Measurements from ENCODE around the gene INO80B. TPM values are rescaled to one million over a fixed set of nuclear protein-coding genes. Genes with fewer than 3 reads are reported as not detected.

The INO80B gene
- total RNA-seq, 5 donors from 2014 or later (not counting 1 experiment from before 2014, with no cell fraction given), result 44.5 to 70.8 (median 68.4) TPM

- WGBS (ENCODE audit: insufficient coverage), result 100% methylated on average over 3 of the region's 5 CpGs
- H3K4me1 Mint-ChIP-seq, result peaks cover 26 to 33% (median 29%) of the 10 kb centered on the region in 3 donors
- Histone ChIP-seq H3K9me3 (no peaks in the 10 kb centered on the region), H3K27me3 (replicated peaks in 1 of 2; ENCODE audit: control insufficient read depth in 2 of 2, extremely low read depth in 1 of 2, insufficient read depth in 2 of 2, low read length in 1 of 2) (no peaks in the 10 kb centered on the region), H3K36me3 (ENCODE audit: control insufficient read depth in 2 of 2, extremely low read depth in 1 of 2, insufficient read depth in 1 of 2, low read length in 1 of 2) (peaks cover 0 to 20% of the 10 kb centered on the region in 2 donors), H3K27ac (ENCODE audit: low read length) (no peak overlapping the region), H3K4me1 (ENCODE audit: control insufficient read depth in 1 of 2, extremely low read depth in 1 of 2, insufficient read depth in 2 of 2, low read length in 2 of 2) (peaks cover 9 to 24% of the 10 kb centered on the region in 2 experiments), H3K4me3 (ENCODE audit: control insufficient read depth in 1 of 2, extremely low read depth in 1 of 2, low read length in 1 of 2) (no peak overlapping the region)
- CTCF ChIA-PET, result no interaction called here
- DNase-seq (no peak), ATAC-seq (replicated peaks in 1 of 4) (no peak)
- H3K27ac Mint-ChIP-seq, result no peak overlapping the region
- H3K9me3 Mint-ChIP-seq, result no peaks in the 10 kb centered on the region
- POLR2A ChIA-PET, result no interaction called here
- peaks cover 11% of the 10 kb centered on the region for H3K36me3 Mint-ChIP-seq
- peak overlapping the region in 1 of 3 donors; percentile 13 for H3K4me3 Mint-ChIP-seq
- H3K27me3 Mint-ChIP-seq, result no peaks in the 10 kb centered on the region
Measured at GRCh38 chr2:74424139-74424992, 30.5 kb upstream of the INO80B start.

- H3K4me1 ChIP-seq (ENCODE audit: control insufficient read depth in 1 of 2, extremely low read depth in 1 of 2, insufficient read depth in 2 of 2, low read length in 2 of 2), result peaks cover 9 to 24% of the 10 kb centered on the region in 2 experiments
- no peaks in the 10 kb centered on the region for H3K9me3 ChIP-seq
- DNase-seq (no peak), ATAC-seq (replicated peaks in 1 of 4) (no peak)
- 94% methylated on average over 4 of the region's 5 CpGs for WGBS (ENCODE audit: insufficient coverage)
- H3K36me3 ChIP-seq (ENCODE audit: control insufficient read depth in 2 of 2, extremely low read depth in 1 of 2, insufficient read depth in 1 of 2, low read length in 1 of 2), result peaks cover 0 to 20% of the 10 kb centered on the region in 2 donors
- Mint-ChIP-seq H3K27me3 (no peaks in the 10 kb centered on the region), H3K4me1 (peaks cover 22 to 29% (median 26%) of the 10 kb centered on the region in 3 donors), H3K36me3 (peaks cover 11% of the 10 kb centered on the region), H3K4me3 (no peak overlapping the region), H3K9me3 (no peaks in the 10 kb centered on the region), H3K27ac (no peak overlapping the region)
- ChIA-PET CTCF (no interaction called here), POLR2A (no interaction called here)
- H3K4me3 ChIP-seq (ENCODE audit: control insufficient read depth in 1 of 2, extremely low read depth in 1 of 2, low read length in 1 of 2), result no peak overlapping the region
- H3K27ac ChIP-seq (ENCODE audit: low read length), result no peak overlapping the region
- H3K27me3 ChIP-seq (replicated peaks in 1 of 2; ENCODE audit: control insufficient read depth in 2 of 2, extremely low read depth in 1 of 2, insufficient read depth in 2 of 2, low read length in 1 of 2), result no peaks in the 10 kb centered on the region
Measured at GRCh38 chr2:74424995-74425406, 29.9 kb upstream of the INO80B start.

DNA sequence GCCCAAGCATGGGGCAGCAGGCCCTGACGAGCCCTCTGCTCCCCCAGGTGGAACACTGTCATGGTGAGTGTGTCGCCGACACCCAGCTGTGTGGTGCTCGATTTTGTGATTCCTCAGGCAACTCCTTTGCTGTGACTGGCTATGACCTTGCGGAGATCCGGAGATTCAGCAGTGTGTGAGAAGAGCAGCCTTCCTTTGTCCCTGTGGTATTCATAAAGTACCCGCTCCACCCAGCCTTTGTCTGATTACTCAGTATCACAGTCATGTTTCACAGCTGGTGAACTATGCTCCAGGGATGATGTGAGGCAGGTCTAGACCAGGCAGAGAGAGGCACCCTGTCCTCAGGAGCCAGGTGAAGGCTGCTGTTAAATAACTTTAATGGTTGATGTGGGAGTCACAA is 29.4 kb upstream of the INO80B start:
- ChIA-PET POLR2A (no interaction called here), CTCF (no interaction called here)
- Histone ChIP-seq H3K27ac (ENCODE audit: low read length) (no peak overlapping the region), H3K4me3 (ENCODE audit: control insufficient read depth in 1 of 2, extremely low read depth in 1 of 2, low read length in 1 of 2) (no peak overlapping the region), H3K27me3 (replicated peaks in 1 of 2; ENCODE audit: control insufficient read depth in 2 of 2, extremely low read depth in 1 of 2, insufficient read depth in 2 of 2, low read length in 1 of 2) (no peaks in the 10 kb centered on the region), H3K36me3 (ENCODE audit: control insufficient read depth in 2 of 2, extremely low read depth in 1 of 2, insufficient read depth in 1 of 2, low read length in 1 of 2) (peaks cover 0 to 20% of the 10 kb centered on the region in 2 donors), H3K9me3 (no peaks in the 10 kb centered on the region), H3K4me1 (ENCODE audit: control insufficient read depth in 1 of 2, extremely low read depth in 1 of 2, insufficient read depth in 2 of 2, low read length in 2 of 2) (peaks cover 7 to 20% of the 10 kb centered on the region in 2 experiments)
- no peak for ATAC-seq (replicated peaks in 1 of 4)
- WGBS (ENCODE audit: insufficient coverage), result 100% methylated on average over 4 of the region's 7 CpGs
- DNase-seq, result no peak
- H3K36me3 Mint-ChIP-seq, result peaks cover 11% of the 10 kb centered on the region
- no peak overlapping the region for H3K4me3 Mint-ChIP-seq
- H3K4me1 Mint-ChIP-seq, result peaks cover 17 to 24% (median 21%) of the 10 kb centered on the region in 3 donors
- H3K27ac Mint-ChIP-seq, result no peak overlapping the region
- no peaks in the 10 kb centered on the region for H3K9me3 Mint-ChIP-seq
- H3K27me3 Mint-ChIP-seq, result no peaks in the 10 kb centered on the region

DNA sequence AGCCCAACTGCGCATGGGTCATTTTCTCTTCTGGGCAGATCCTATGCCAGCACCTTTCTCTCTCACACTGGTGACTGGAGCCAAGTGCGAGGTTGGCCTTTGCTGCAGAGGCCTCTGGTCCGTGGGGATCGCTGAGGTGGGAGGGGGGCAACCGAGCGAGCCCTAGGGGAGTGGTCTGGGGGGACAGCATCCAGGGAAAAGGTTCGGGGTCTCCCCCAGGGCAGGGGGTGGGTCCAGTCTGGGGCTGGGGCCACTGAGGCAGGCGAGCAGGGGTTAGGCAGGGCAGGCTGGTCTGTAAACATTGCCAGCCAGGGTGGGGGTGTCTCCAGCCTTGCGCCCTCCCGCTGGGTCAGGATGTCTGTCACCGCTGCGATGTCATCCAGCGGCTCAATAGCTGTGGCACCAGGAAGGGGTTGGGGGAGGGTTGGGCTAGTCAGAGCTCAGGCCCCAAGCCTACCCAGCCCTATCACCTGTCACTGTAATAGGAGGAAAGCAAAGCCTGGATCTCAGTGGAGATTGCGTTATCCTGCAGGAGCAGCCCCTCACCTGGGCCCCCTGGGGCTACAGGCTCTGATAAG is 28.6 kb upstream of the INO80B start:
- no peak overlapping the region for H3K27ac Mint-ChIP-seq
- ChIA-PET POLR2A (no interaction called here), CTCF (interaction anchor here in 1 of 2 donors (0.5 kb wide), 1 partner anchor 160 kb away, joined by 5 read pairs; no protein-coding TSS in a partner anchor)
- no peaks in the 10 kb centered on the region for H3K9me3 Mint-ChIP-seq
- ATAC-seq (replicated peaks in 1 of 4) (no peak), DNase-seq (no peak)
- H3K4me3 Mint-ChIP-seq, result no peak overlapping the region
- WGBS (ENCODE audit: insufficient coverage), result 98% methylated on average over 7 of the region's 14 CpGs
- no peak overlapping the region for H3K4me3 ChIP-seq (ENCODE audit: control insufficient read depth in 1 of 2, extremely low read depth in 1 of 2, low read length in 1 of 2)
- H3K36me3 ChIP-seq (ENCODE audit: control insufficient read depth in 2 of 2, extremely low read depth in 1 of 2, insufficient read depth in 1 of 2, low read length in 1 of 2), result peaks cover 0 to 20% of the 10 kb centered on the region in 2 donors
- H3K4me1 ChIP-seq (ENCODE audit: control insufficient read depth in 1 of 2, extremely low read depth in 1 of 2, insufficient read depth in 2 of 2, low read length in 2 of 2), result peaks cover 1 to 13% of the 10 kb centered on the region in 2 experiments
- H3K4me1 Mint-ChIP-seq, result peaks cover 12 to 17% (median 15%) of the 10 kb centered on the region in 3 donors
- H3K27ac ChIP-seq (ENCODE audit: low read length), result no peak overlapping the region
- H3K27me3 ChIP-seq (replicated peaks in 1 of 2; ENCODE audit: control insufficient read depth in 2 of 2, extremely low read depth in 1 of 2, insufficient read depth in 2 of 2, low read length in 1 of 2), result no peaks in the 10 kb centered on the region
- no peaks in the 10 kb centered on the region for H3K9me3 ChIP-seq
- H3K36me3 Mint-ChIP-seq, result peaks cover 11% of the 10 kb centered on the region
- no peaks in the 10 kb centered on the region for H3K27me3 Mint-ChIP-seq

DNA sequence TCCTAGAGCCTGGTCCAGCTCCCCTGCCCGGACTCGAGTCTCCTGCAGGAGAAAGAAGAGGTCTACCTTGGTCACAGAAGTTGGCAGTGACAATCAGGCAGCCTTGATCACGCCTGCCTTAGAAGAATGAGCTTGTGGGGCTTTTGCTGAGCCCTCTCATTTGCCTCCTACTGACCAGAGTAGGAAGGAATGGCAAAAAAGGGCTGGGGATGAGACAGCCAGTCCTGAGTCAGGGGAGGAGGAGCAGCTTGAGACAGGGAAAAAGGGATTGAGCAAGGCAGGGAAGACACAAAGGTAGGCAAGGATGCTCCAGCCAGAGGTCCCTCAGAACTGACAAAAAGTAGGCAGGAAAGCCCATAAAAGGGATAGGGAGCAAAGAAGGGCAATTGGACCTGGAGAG is 27.3 kb upstream of the INO80B start:
- H3K27ac Mint-ChIP-seq, result no peak overlapping the region
- POLR2A ChIA-PET, result no interaction called here
- Histone ChIP-seq H3K9me3 (no peaks in the 10 kb centered on the region), H3K4me3 (ENCODE audit: control insufficient read depth in 1 of 2, extremely low read depth in 1 of 2, low read length in 1 of 2) (no peak overlapping the region), H3K4me1 (ENCODE audit: control insufficient read depth in 1 of 2, extremely low read depth in 1 of 2, insufficient read depth in 2 of 2, low read length in 2 of 2) (peaks cover 0 to 2% of the 10 kb centered on the region in 2 experiments), H3K27ac (ENCODE audit: low read length) (no peak overlapping the region), H3K36me3 (ENCODE audit: control insufficient read depth in 2 of 2, extremely low read depth in 1 of 2, insufficient read depth in 1 of 2, low read length in 1 of 2) (peaks cover 0 to 20% of the 10 kb centered on the region in 2 donors), H3K27me3 (replicated peaks in 1 of 2; ENCODE audit: control insufficient read depth in 2 of 2, extremely low read depth in 1 of 2, insufficient read depth in 2 of 2, low read length in 1 of 2) (no peaks in the 10 kb centered on the region)
- H3K9me3 Mint-ChIP-seq, result no peaks in the 10 kb centered on the region
- peaks cover 7 to 8% (median 8%) of the 10 kb centered on the region in 3 donors for H3K4me1 Mint-ChIP-seq
- 80% methylated on average over 1 of the region's 3 CpGs for WGBS (ENCODE audit: insufficient coverage)
- no peak overlapping the region for H3K4me3 Mint-ChIP-seq
- H3K27me3 Mint-ChIP-seq, result no peaks in the 10 kb centered on the region
- ATAC-seq (replicated peaks in 1 of 4) (no peak), DNase-seq (no peak)
- peaks cover 11% of the 10 kb centered on the region for H3K36me3 Mint-ChIP-seq
- CTCF ChIA-PET, result no interaction called here

DNA sequence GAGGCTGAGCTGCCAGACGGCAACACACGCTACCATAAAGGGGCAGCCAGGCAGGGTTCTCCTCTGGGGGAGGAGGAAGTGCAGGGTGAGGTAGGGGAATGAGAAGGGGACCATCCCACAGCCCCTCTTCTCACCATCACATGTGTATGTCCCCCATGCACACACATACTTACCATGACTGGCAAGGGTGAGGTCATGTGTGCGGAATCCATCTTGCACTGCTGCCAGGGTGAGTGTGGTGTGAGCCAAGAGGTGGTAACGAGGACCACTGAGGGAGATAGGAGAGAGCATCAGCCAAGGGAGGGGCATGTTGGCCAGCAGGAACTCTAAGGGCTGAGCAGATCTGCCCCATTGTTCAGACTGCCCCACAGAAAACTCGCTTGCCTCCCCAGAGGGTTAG is 26.2 kb upstream of the INO80B start:
- Mint-ChIP-seq H3K36me3 (peaks cover 11% of the 10 kb centered on the region), H3K9me3 (no peaks in the 10 kb centered on the region), H3K27ac (no peak overlapping the region), H3K4me3 (no peak overlapping the region), H3K27me3 (no peaks in the 10 kb centered on the region), H3K4me1 (no peaks in the 10 kb centered on the region)
- ATAC-seq (replicated peaks in 1 of 4) (no peak), DNase-seq (no peak)
- H3K36me3 ChIP-seq (ENCODE audit: control insufficient read depth in 2 of 2, extremely low read depth in 1 of 2, insufficient read depth in 1 of 2, low read length in 1 of 2), result peaks cover 0 to 20% of the 10 kb centered on the region in 2 donors
- H3K4me3 ChIP-seq (ENCODE audit: control insufficient read depth in 1 of 2, extremely low read depth in 1 of 2, low read length in 1 of 2), result no peak overlapping the region
- H3K9me3 ChIP-seq, result no peaks in the 10 kb centered on the region
- no peak overlapping the region for H3K27ac ChIP-seq (ENCODE audit: low read length)
- WGBS (ENCODE audit: insufficient coverage), result 100% methylated on average over 1 of the region's 5 CpGs
- POLR2A ChIA-PET, result no interaction called here
- no peaks in the 10 kb centered on the region for H3K27me3 ChIP-seq (replicated peaks in 1 of 2; ENCODE audit: control insufficient read depth in 2 of 2, extremely low read depth in 1 of 2, insufficient read depth in 2 of 2, low read length in 1 of 2)
- CTCF ChIA-PET, result interaction anchor here in 1 of 2 donors (0.5 kb wide), 1 partner anchor 13 kb away, joined by 3 read pairs; no protein-coding TSS in a partner anchor
- H3K4me1 ChIP-seq (ENCODE audit: control insufficient read depth in 1 of 2, extremely low read depth in 1 of 2, insufficient read depth in 2 of 2, low read length in 2 of 2), result no peaks in the 10 kb centered on the region
